H9 (cell line): ENCODE results near the gene PRLH. TPM values are rescaled to one million over a fixed set of nuclear protein-coding genes. Genes with fewer than 3 reads are reported as not detected.

Experiments used
- DNase-seq: peaks from one replicate; pipeline ENCODE4 v3.0.0-alpha.2; 2017
- H2AFZ ChIP-seq: one replicate; pipeline ENCODE4 v1.6.1; 2013; ENCODE audit warnings: mild to moderate bottlenecking, low read length, control low read depth, moderate library complexity
- H2AK5ac ChIP-seq: 2 replicates; pipeline ENCODE4 v1.6.1; 2013; ENCODE audit warnings: low read length, control low read depth, mixed read lengths; ENCODE audit not compliant: insufficient read length
- H2BK120ac ChIP-seq: one replicate; pipeline ENCODE4 v1.6.1; 2013; ENCODE audit warnings: low read depth, mild to moderate bottlenecking, low read length, control low read depth, inconsistent platforms; ENCODE audit not compliant: poor library complexity, severe bottlenecking
- H2BK12ac ChIP-seq: 2 replicates; pipeline ENCODE4 v1.6.1; 2013; ENCODE audit warnings: low read length, control low read depth, mixed read lengths, low read depth; ENCODE audit not compliant: insufficient read length
- H2BK15ac ChIP-seq: 2 replicates; pipeline ENCODE4 v1.6.1; 2013; ENCODE audit warnings: low read depth, low read length, control low read depth
- H2BK20ac ChIP-seq: one replicate; pipeline ENCODE4 v1.6.1; 2013; ENCODE audit warnings: low read depth, mild to moderate bottlenecking, low read length, control low read depth, inconsistent platforms; ENCODE audit not compliant: poor library complexity, severe bottlenecking
- H2BK5ac ChIP-seq: 2 replicates; pipeline ENCODE4 v1.6.1; 2013; ENCODE audit warnings: low read length, control low read depth, mixed read lengths; ENCODE audit not compliant: insufficient read length
- H3K14ac ChIP-seq: 2 replicates; pipeline ENCODE4 v1.6.1; 2013; ENCODE audit warnings: low read length, control low read depth; ENCODE audit not compliant: insufficient read depth
- H3K18ac ChIP-seq: 2 replicates; pipeline ENCODE4 v1.6.1; 2013; ENCODE audit warnings: low read depth, mild to moderate bottlenecking, mixed read lengths, low read length, control low read depth; ENCODE audit not compliant: insufficient read length
- H3K23ac ChIP-seq: 2 replicates; pipeline ENCODE4 v1.6.1; 2013; ENCODE audit warnings: low read length, control low read depth, mixed read lengths, low read depth; ENCODE audit not compliant: insufficient read length
- H3K23me2 ChIP-seq: 2 replicates; pipeline ENCODE4 v1.6.1; 2013; ENCODE audit warnings: low read depth, mild to moderate bottlenecking, mixed read lengths, low read length, control low read depth; ENCODE audit not compliant: insufficient read length, poor library complexity, severe bottlenecking
- H3K27ac ChIP-seq: 2 replicates; pipeline ENCODE4 v1.5.1; 2013; ENCODE audit warnings: low read length, control low read depth, mixed read lengths, low read depth; ENCODE audit not compliant: insufficient read length
- H3K27me3 ChIP-seq: 2 replicates; pipeline ENCODE4 v1.6.1; 2013; ENCODE audit warnings: low read length, control low read depth, inconsistent platforms; ENCODE audit not compliant: insufficient read depth
- H3K4ac ChIP-seq: 2 replicates; pipeline ENCODE4 v1.6.1; 2013; ENCODE audit warnings: low read depth, mild to moderate bottlenecking, control low read depth, inconsistent platforms, low read length, moderate library complexity
- H3K4me1 ChIP-seq: 2 replicates; pipeline ENCODE4 v1.6.1; 2013; ENCODE audit warnings: low read length, control low read depth, inconsistent platforms; ENCODE audit not compliant: insufficient read depth
- H3K4me2 ChIP-seq: 2 replicates; pipeline ENCODE4 v1.6.1; 2013; ENCODE audit warnings: low read length, control low read depth, mixed read lengths; ENCODE audit not compliant: insufficient read length, insufficient read depth
- H3K56ac ChIP-seq: 2 replicates; pipeline ENCODE4 v1.6.1; 2013; ENCODE audit warnings: low read depth, mild to moderate bottlenecking, mixed read lengths, low read length, control low read depth; ENCODE audit not compliant: insufficient read length
- H3K79me1 ChIP-seq: 2 replicates; pipeline ENCODE4 v1.6.1; 2013; ENCODE audit warnings: low read depth, mild to moderate bottlenecking, moderate library complexity, low read length, control low read depth, inconsistent platforms; ENCODE audit not compliant: insufficient read depth, poor library complexity, severe bottlenecking
- H3K79me2 ChIP-seq: 2 replicates; pipeline ENCODE4 v1.6.1; 2013; ENCODE audit warnings: low read length, control low read depth, inconsistent platforms; ENCODE audit not compliant: insufficient read depth
- H3K9ac ChIP-seq: 2 replicates; pipeline ENCODE4 v1.6.1; 2013; ENCODE audit warnings: low read length, control low read depth, mixed read lengths; ENCODE audit not compliant: insufficient read length; ENCODE audit errors: extremely low read depth
- H3K9me3 ChIP-seq: one replicate; pipeline ENCODE4 v1.6.1; 2013; ENCODE audit warnings: low read depth, low read length, inconsistent platforms; ENCODE audit not compliant: control insufficient read depth
- H3T11ph ChIP-seq: one replicate; pipeline ENCODE4 v1.6.1; 2013; ENCODE audit warnings: mild to moderate bottlenecking, low read length, control low read depth, inconsistent platforms
- H4K20me1 ChIP-seq: one replicate; pipeline ENCODE4 v1.6.1; 2013; ENCODE audit not compliant: control insufficient read depth, insufficient read length, insufficient read depth
- H4K5ac ChIP-seq: 2 replicates; pipeline ENCODE4 v1.6.1; 2013; ENCODE audit warnings: low read depth, mild to moderate bottlenecking, mixed read lengths, low read length, control low read depth; ENCODE audit not compliant: insufficient read length
- H4K8ac ChIP-seq: replicated peaks from 2 replicates; pipeline ENCODE4 v1.6.1; 2013; ENCODE audit warnings: low read length, control low read depth, mixed read lengths, low read depth; ENCODE audit not compliant: insufficient read length
- H4K91ac ChIP-seq: 2 replicates; pipeline ENCODE4 v1.6.1; 2013; ENCODE audit warnings: low read depth, mild to moderate bottlenecking, moderate library complexity, mixed read lengths, low read length, control low read depth; ENCODE audit not compliant: insufficient read length
- H3K27ac Mint-ChIP-seq, 3 experiments: 2 replicates in 2 of 3; 3 replicates in 1 of 3; pipeline ENCODE4 v1.8.0; 2020 to 2021; ENCODE audit warnings: mixed read lengths in 3 of 3, mild to moderate bottlenecking in 1 of 3, moderate library complexity in 1 of 3
- H3K27me3 Mint-ChIP-seq: 2 replicates; pipeline ENCODE4 v1.8.0; 2021; ENCODE audit warnings: low read depth, mild to moderate bottlenecking, moderate library complexity, mixed read lengths
- H3K36me3 Mint-ChIP-seq, 3 experiments: 2 replicates in 2 of 3; 3 replicates in 1 of 3; pipeline ENCODE4 v1.8.0; 2020 to 2021; ENCODE audit warnings: low read depth in 3 of 3, mixed read lengths in 3 of 3; ENCODE audit not compliant: insufficient read depth in 1 of 3
- H3K4me1 Mint-ChIP-seq, 2 experiments: 2 replicates each; pipeline ENCODE4 v1.8.0; 2020; ENCODE audit warnings: mixed read lengths in 2 of 2
- H3K4me3 Mint-ChIP-seq, 2 experiments: 2 replicates in 1 of 2; 3 replicates in 1 of 2; pipeline ENCODE4 v1.8.0; 2020 to 2021; ENCODE audit warnings: mild to moderate bottlenecking in 2 of 2, mixed read lengths in 2 of 2, moderate library complexity in 1 of 2
- H3K9me3 Mint-ChIP-seq, 2 experiments: 2 replicates in 1 of 2; 3 replicates in 1 of 2; pipeline ENCODE4 v1.8.0; 2020; ENCODE audit warnings: mild to moderate bottlenecking in 2 of 2, mixed read lengths in 2 of 2, moderate library complexity in 1 of 2
- CTCF ChIP-seq: fragments of 200-600 bp; sonication (generic); conservative IDR thresholded peaks from 3 replicates; pipeline ENCODE4 v1.8.0; 2021; ENCODE audit warnings: antibody characterized with exemption, mild to moderate bottlenecking
- WGBS: extraction: QIAGEN DNeasy Blood & Tissue Kit; methylation state at CpG from one replicate; pipeline ENCODE4 v1.1.7; 2013; ENCODE audit warnings: missing lambda C conversion rate, low lambda C conversion rate, mixed read lengths; ENCODE audit not compliant: insufficient read length; ENCODE audit errors: extremely low coverage; 5-methylcytosine and 5-hydroxymethylcytosine counted together
- total RNA-seq: library from RNA; stranded (reverse); gene quantifications from 2 replicates; pipeline ENCODE4 v1.2.1, GENCODE V29; 2021

PRLH gene
- total RNA-seq, 1 experiment from 2014 or later, result not detected

- H4K20me1 ChIP-seq, result no peaks in the 10 kb centered on the region
- H3K14ac ChIP-seq, result no peak overlapping the region
- H3K79me1 ChIP-seq, result no peaks in the 10 kb centered on the region
- peaks cover 14% of the 10 kb centered on the region for H3K27me3 Mint-ChIP-seq
- H3K9me3 ChIP-seq, result no peaks in the 10 kb centered on the region
- H2AFZ ChIP-seq, result no peak overlapping the region
- H3K4me1 ChIP-seq, result no peaks in the 10 kb centered on the region
- peaks cover 9 to 16% of the 10 kb centered on the region in 2 experiments for H3K4me1 Mint-ChIP-seq
- no peak overlapping the region for H3K27ac ChIP-seq
- H3K23ac ChIP-seq, result no peak overlapping the region
- H3K9ac ChIP-seq, result no peak overlapping the region
- no peak overlapping the region for H3K4me2 ChIP-seq
- TF ChIP-seq CTCF, result no peak
- no CpG with 5 or more reads among the region's 5 CpGs for WGBS
- H3K27ac Mint-ChIP-seq, result no peak overlapping the region
- no peak overlapping the region for H2AK5ac ChIP-seq
- no peak overlapping the region for H3K4ac ChIP-seq
- H3K56ac ChIP-seq, result no peak overlapping the region
- no peak overlapping the region for H2BK15ac ChIP-seq
- no peaks in the 10 kb centered on the region for H3K79me2 ChIP-seq
- H2BK5ac ChIP-seq, result no peak overlapping the region
- H3K36me3 Mint-ChIP-seq, result no peaks in the 10 kb centered on the region
- no peak overlapping the region for H2BK12ac ChIP-seq
- no peak for DNase-seq
- no peak overlapping the region for H2BK20ac ChIP-seq
- no peaks in the 10 kb centered on the region for H3K27me3 ChIP-seq
- H3T11ph ChIP-seq, result no peak overlapping the region
- H4K8ac ChIP-seq, result no peak overlapping the region
- no peak overlapping the region for H4K91ac ChIP-seq
- no peaks in the 10 kb centered on the region; a peak in 1 of 5 replicates for H3K9me3 Mint-ChIP-seq
- H3K4me3 Mint-ChIP-seq, result no peak overlapping the region
- H3K18ac ChIP-seq, result no peak overlapping the region
- peaks cover 2% of the 10 kb centered on the region for H3K23me2 ChIP-seq
- H4K5ac ChIP-seq, result no peak overlapping the region
- H2BK120ac ChIP-seq, result no peak overlapping the region
These were observed 30.3 kb upstream of the PRLH start for GRCh38 chr2:237536083-237536415.
